Dedifferentiated amniotic fluid mesenchymal stem cell (primary cell): ENCODE measurements around the gene FAM110D.

Experiments
- DNase-seq: peaks from one replicate; pipeline ENCODE4 v3.0.0-alpha.2; 2016; ENCODE audit errors: extremely low spot score

The FAM110D gene

DNA sequence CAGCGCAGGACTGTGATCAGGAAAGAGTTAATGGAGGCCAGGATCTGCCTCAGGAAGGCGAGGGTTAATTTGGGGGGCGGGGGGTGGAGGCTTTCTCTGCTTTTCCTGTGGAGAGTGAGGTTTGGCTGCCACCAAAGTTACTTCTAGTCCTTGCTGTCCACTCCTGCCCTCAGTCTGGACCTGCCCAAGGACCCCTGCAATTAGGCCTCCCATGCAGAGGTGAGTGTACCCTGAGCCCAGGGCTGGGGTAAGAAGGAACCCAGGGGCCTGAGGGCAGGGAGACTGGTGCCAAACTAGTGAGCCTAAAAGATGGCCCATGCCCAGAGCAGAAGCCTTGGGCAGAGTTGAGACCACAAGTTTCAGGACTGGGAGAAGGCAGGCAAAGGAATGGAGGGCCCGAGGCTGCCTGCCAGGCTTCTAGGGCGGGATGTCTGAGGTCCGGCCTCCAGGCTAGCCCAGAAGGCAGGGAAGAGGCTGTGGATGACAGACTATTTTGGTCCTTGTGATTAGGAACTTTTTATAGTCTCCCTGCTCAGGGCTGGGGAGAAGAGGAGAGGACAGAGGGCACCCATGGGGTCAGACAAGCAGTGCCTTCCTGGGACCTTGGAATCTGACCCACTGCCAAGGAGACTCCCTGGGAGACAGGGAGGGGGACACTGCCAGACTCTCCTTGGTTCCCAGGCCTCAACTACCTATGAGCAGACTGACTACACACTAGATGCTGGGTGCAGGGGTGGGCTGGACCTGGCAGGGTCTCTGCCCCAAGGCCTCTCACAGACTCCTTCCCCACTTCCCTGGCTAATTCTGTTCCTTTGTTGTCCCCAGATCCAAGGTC is at the start of gene FAM110D:
TSS of gene FAM110D (plus strand) at position 172 of the 835 bp plus-strand sequence. CDS start 2,213 bp downstream, outside the sequence.
- no peak for DNase-seq

DNA sequence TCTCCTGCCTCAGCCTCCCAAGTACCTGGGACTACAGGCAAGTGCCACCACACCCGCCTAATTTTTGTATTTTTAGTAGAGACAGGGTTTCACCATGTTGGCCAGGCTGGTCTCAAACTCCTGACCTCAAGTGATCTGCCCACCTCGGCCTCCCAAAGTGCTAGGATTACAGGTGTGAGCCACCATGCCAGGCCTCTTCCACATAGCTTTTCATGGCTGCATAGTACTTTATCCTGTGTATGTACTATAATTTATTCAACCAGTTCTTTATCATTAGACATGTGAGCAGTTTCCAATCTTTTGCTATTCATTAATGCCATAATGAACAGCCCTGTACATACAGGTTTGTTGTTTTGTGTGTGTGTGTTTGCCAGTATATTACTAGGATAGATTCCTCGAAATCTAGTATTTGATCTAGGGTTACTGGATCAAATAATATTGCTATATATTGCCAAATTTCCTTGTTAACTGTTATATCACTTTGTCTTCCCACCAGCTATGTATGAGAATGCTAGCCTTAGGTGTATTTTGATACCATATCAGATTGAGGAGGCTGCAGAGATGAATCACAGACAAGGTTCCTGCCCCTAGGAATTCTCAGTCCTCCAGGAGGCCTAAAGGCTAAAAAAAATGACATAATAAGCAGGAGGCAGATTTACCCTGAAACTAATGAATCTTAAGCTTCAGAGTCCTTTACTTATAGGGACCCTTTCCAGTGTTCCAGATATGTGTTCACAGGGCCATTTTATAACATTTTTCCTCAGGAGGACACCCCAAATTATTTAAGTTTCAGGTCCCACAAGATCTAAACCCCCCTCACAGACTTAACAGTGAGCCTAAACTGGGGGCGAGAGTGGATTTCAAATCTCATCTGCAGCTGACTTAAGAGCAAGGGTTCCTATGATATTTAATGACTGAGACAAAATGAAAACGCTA is 49.4 kb upstream of the FAM110D start:
- no peak for DNase-seq

DNA sequence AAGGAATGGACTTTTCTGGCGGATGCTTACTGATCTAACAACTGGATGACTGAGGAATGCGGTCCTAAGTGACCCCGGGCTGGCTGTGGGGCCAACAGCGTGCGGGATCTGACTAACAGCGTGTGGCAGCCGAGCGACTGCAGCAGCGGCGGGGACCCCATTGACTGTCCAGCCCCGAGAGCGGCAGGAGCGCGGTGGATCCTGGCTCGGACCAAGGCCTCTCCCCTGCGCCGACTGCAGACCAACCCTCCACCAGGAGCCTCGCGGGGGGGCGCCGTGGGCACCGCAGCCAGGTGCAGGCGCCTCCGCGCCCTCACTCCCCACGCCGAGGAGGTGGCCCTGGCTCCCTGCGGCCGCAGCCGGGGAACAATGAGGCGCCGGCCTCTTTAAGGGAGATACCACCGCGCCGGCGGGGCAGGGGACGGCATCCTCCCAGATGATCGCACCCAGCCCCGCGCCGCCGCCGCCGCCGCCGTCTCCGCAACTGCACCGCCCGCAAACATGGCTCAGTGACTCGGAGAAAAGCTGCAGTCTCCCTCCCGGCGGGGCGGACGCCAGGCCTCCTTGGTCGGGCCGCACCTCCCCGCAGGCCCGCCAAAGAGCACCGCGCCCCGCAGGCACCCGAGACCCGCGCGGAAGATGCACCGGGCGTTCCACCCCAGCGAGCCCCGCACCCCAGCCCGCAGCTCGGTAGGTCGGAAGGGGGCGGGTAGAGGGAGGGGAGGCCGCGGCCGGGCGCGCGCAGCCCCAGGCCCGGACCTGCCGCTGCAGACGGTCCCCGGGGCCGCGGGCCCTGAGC is 47.9 kb upstream of the FAM110D start:
- no peak for DNase-seq

DNA sequence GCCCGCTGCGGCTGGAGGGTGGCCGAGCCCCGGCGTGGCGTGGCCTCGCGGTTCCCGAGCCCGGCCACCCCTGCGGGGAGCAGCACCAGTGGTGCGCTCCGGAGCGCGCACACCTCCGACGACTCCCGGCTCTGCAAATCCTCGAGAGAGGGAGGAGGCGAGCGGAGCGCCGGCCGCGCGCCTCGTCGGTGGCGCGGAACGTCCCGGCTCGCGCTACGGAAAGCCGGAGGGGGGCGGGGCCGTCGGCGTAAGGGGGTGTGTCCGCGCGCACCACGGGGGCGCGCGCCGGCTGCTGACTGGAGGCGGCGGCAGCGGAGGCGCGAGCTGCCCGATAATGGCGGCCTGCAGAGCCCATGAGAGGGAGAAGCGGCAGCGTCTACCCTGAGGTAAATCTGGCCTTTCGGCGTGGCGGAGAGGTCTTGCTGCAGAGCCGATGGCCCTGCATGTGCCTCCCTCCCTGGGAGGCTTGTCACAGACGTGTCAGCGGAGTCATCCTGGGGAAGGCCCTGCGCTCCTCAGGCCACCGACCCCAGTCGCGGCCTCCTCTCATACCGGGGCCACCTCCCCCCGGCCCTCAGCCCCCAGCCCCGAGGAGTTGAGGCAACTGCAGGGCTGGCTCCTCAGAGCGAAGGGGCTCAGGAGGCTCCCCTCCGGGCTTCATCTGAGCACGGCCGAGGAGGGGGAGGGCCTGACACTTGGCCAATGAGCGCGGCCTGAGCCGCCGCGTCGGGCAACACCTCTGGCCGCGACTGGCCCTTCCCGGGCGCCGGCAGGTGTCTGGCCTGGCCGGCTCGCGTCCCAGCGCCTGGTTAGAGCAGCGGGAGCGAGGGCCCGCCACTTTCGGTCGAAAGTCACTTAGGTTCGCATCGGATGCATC is 47.1 kb upstream of the FAM110D start, which contains the start of gene PDIK1L:
TSS of gene PDIK1L (plus strand) at position 295 of the 877 bp plus-strand sequence. CDS start 2,485 bp downstream, outside the sequence.
- peak; percentile 89 for DNase-seq

DNA sequence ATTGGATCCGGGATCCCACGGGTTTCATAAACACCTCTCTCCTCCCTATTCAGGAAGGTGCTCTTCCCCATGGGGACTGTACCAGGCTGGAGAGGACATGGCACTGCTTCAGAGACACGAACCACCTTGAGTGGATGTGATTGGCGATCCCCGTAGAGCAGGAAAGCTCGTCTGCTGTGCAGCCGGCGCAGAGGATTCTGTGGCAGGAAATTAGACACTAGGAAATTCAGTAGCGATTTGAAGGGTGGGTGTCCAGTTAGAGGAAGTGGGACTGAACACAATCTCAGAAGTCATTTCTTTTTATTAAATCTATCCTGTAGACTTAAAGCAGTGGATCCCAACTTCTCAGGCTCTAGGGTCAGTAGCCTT is 46.5 kb upstream of the FAM110D start:
- no peak for DNase-seq

DNA sequence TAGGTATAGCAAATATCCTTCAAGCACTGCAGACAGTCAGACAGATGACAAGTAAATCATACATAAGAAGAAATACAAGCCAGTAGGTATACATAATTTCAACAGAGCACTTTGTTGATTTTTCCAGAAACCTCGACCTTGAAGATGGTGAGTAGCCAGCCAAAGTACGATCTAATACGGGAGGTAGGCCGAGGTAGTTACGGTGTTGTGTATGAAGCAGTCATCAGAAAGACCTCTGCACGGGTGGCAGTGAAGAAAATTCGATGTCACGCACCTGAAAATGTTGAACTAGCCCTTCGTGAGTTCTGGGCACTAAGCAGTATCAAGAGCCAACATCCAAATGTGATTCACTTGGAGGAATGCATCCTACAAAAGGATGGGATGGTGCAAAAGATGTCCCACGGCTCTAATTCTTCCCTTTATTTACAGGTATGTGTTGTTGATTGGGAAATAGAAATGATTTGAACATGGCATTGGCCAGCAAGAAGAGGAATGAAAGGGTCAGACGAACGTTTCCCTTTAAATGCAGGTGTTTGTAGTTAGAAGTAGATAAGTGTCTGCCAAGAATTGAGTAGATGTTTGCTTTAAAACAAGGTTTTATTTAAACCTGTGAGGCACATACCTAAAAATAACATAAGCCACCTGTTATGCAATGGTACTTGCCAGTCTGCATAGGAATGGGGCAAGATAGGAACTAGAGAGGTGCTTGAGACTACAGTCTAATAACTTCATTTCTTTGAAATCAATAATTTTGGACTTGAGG is 44.5 kb upstream of the FAM110D start:
- DNase-seq: no peak

DNA sequence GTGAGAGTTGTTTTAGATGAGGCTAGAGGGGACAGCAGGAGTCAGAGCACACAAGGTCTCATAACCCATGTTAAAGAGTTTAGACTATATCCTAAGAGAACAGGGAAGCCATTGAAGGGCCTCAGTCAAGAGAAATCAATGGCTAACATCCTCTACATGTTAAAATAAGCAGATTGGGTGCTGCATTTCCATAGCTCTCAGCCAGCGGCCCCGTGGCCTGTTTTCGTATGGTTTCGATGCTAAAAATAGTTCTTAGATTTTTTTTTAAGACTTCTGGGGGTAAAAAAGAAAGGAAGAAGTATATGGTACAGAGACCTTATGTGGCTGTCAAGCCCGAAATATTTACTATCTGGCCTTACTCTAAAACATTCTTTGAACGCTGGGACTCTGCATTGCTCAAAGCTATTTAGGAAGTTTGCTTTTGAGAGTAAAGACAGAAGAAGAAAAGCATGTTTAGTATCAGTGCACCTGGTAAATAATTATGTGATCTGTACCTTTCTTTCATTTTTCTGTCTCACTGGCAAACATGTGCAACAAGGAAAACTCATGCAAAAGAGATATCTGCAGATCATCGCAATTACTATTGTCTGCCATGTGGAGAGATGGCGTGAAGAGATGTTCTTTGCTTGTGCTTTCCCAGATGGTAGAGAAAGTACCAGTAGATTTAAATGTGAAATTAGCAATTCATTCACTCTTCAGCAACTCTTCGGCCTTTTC is 38.8 kb upstream of the FAM110D start:
- DNase-seq: no peak

DNA sequence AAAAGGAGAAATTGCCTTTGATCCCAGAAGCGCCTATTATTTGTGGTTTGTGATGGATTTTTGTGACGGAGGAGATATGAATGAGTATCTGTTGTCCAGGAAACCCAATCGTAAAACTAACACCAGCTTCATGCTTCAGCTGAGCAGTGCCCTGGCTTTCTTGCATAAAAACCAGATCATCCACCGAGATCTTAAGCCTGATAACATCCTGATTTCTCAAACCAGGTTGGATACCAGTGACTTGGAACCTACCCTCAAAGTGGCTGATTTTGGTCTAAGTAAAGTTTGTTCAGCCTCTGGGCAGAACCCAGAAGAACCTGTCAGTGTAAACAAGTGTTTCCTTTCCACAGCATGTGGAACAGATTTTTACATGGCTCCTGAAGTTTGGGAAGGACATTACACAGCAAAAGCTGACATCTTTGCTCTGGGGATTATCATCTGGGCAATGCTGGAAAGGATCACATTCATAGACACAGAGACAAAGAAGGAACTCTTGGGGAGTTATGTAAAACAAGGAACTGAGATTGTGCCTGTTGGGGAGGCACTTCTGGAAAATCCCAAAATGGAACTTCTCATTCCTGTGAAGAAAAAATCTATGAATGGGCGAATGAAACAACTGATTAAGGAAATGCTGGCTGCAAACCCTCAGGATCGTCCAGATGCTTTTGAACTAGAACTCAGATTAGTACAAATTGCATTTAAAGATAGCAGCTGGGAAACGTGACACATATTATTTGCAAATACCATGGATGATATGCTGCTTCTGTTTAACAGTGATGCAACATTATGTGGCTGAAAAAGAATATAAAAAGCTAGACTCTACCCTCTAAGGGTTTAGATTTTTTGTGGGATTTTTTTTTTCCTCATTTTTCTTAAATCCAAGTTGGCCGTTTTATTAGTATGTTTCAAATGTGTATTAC is 36.8 kb upstream of the FAM110D start:
- DNase-seq: no peak

DNA sequence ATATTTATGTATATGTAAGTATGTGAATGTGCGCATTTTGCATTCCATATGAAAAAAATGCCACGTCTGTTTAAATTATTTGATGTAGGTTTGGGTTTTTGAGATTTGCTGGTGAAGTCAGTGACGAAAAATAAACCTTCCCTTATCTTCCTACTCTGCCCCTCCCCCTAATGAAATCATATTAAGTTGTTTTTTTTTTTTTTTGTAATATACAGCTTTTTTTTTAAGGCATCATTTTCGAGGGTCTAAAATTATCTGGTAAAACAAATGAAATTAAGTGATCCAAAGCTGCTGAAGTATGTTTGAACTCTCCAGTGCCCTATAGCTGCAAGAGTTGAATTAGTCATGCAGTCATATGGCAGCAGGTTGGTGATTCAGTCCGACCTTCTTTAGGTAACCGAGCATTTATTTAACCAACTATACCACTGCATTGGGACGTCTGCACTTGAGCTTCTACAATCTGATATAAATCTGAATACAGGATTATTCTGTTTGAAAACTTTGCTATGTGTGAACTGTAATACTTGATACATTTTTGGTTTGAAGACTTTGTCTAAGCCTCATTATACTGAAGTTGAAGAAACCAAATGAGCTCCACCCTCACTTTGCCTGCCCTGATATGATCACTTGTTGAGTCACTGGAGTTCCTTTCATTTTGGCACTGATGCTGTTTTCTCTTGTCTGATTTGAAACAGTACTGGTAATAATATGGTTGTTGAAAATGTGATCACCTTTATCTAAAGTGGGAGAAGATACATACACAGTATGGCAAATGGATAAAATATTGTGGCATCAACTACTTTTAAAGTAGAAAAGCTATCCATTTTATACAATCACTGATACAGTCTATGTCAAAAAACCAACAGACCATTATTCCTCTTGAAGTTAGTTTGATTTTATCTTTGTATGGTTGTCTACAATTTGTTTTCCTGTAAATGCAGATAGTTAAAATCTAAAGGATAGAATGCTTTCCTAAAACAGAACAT is 35.6 kb upstream of the FAM110D start:
- no peak for DNase-seq

DNA sequence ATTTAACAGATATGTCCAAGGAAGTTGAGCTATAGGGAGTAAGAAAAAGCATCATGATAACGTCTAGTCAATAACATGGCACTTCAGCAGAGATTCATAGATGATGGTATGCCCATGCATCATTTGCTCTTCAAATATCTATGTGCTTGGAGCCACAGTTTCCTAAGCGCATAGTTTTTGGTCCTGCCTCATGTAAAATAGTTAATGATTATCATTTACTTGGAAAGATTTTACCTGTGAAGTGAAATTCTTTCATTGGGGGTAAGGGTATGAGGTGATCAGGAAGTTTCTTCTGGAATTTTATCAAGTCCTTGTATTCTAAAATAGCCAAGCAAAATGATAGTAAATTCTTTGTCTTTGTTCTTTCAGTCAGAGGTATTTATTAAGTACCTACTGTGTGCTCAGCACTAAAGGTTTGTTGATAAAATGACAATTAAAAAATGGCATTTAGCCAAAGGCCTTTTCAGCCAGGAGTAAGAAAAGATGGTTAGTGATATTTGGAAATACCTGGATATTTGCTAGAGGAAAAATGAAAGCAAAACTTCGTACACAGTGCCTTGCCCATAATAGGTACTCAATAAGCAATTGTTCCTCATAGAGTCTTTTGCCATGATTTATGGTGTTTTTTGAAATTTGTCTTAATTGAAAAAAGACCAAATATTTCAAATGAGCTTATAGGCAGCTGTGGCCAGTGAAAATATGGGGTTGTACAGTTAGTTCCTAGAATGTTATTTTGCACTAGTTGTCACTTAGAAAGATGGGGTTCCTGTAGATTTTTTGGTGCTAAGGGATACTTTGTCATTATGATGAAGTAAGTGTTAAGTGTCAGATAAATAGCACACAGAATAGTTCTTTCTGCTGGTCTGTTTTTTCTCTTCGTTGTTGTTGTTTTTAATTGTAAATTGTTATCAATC is 34.2 kb upstream of the FAM110D start:
- DNase-seq: no peak

DNA sequence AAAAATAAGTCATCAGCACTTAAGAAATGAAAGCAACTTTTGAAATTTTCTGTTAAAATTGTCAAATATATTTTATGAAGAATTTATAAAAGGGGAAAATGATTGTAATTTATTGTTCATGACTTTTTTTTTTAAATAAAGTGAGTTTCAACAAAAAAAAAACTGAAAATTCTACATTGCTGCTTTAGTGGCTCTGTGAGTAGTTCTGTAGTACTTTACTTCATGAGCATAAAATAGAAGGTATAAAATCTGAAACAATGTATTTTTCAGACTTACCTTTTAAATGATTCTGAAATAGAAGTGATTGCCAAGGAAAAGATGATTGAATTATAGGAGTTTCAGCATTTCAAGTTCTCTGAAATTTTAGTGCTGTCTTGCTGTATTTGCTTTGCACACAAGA is 33.5 kb upstream of the FAM110D start:
- no peak for DNase-seq

DNA sequence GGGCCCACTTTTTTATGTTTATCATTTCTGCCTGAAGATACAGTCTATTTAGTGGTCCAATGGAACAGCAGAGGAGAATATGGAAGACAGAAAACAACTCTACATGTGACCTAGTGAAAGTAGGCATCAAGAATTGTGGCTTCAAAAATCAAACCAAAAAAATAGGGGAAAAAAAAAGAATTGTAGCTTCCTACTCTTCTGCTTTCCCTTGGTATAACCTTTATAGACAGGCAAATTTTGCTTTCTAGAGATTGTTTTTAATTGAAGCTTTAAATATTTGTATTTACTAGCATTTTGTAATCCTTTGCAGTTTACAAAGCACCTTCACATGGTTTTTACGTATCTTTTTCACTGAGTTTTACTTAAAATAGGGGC is 32.9 kb upstream of the FAM110D start:
- no peak for DNase-seq

DNA sequence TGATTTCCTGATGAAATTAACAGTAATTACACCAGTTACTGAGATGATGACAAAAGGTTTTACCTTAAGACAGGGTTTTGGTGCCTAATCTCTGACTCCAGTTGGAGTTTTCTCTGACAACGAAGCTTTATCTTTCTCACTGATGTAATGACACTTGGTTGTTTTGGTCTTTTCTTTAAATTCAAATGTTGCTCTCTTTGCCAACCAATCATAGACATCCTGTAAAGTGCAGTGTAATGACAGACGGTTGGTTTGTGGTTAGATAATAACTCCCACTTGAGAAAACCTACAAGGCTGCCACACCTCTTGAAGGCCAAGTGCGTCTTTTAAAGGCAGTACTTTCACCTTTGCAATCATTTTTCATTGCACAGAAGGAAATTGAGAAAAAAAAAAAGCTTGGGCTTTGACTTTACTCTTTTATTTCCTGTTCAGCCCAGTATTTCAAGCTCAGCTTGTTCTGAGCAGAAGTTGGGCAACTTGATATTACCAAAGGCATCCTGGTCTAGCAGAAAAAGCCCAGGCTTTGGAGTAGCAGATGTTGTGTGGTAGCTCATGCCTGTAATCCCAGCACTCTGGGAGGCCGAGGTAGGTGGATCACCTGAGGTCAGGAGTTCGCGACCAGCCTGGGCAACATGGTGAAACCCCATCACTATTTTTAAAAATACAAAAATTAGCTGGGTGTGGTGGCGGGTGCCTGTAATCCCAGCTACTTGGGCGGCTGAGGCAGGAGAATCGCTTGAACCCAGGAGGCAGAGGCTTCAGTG is 32.4 kb upstream of the FAM110D start:
- no peak for DNase-seq

DNA sequence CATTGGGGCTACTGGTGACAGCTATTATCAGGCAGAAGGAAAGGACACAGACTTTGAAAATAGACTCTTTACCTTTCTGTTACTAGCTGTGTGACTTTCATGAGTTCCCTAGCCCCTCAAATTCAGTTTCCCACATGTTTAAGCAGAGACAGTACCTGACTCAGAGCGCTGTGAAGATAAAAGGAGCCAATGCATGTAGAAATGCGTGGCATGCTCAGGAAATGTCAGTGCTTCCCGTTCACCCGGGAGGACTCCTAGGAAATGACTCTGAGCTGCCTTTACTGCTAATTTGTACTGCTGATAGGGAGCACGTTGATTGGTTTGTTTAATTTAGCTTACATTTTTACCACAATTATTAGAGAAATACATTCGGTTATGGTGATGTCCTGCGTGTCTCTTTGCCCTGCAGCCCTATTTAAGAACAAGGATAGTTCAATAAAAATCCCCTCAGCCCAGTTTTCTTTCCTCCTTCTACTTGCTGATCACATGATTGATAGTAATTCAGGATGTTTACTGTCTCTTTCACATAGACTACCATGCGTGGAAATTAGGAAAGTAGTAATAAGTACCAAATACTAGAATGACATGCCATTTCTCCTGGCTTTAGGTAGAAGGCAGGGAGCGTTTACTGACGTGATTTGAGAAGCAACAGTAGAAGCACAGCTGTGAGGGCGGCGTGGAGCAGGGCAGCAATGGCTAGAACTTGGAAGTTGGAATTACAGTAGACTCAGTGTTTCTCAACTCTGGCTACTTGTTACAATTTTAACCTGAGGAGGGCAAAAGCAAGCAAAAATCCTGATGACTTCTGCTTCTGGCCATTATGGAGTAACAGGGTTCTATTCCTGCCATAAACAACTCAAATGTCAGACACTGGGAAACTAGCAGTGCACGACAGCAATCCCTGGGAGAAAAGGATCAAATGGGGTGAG is 31.4 kb upstream of the FAM110D start:
- no peak for DNase-seq
